IPS DF 4.7 (cell line): ENCODE data around the gene ADGRD2.

Experiments used
- DNase-seq: peaks from one replicate; pipeline ENCODE4 v3.0.0-alpha.2; 2013; ENCODE audit warnings: low spot score; ENCODE audit errors: extremely low read depth

Gene ADGRD2

DNA sequence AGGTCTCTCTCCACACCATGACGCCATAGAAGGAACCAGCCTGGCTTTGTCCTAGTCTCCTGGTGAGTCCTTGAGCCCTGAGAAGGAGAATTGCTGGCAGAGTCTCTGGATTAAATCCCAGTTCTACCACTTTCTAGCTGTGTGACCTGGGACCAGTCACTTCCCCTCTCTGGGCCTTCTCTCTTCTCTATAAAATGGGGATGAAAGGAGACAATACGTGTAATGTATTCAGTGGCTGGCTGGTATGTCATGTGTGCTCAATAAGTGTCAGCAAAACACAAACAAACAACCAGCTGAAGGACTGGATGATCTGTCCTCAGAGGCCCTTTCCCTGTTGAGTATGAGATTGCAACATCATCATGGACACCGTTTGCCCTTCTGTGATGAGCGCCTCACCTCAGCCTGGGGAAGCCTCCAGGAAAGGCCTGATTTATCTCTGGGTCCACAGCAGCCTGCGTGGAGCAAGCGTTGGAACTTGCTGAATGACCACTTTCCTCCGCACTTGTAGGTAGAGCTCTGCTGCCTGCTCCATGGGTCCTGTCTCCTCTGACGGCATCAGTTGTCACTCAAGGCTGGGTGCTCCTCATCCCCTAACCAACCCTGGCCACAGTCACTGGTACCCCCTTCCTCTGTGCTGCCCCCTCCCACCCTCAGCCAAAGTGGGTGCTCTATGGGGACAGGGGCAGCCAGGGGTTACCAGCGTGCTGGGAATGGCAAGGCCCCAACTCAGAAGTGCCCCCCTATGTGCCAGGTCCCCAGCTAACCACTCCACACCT lies 60.6 kb downstream of the ADGRD2 start:
- DNase-seq = no peak

DNA sequence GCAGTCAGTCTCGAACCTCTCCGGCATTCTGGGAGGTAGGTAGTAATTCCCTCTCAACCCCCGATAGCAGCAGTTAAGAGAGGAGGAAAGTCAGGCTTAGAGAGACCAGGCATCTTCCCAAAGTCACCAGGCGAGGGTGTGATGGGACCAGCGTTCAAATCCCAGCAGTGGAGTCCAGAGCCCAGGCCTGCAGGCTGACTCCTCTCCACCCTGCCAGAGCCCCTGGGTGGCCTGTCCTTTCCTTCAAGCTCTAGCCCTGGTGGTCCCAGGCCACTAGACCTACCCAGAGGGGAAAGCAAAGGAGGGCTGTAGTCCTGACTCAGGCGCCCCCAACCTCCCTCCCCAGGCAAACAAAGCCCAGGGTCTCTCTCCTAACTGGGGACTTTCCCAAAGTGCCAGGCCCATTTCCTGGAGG lies 61.2 kb downstream of the ADGRD2 start:
- DNase-seq = no peak

DNA sequence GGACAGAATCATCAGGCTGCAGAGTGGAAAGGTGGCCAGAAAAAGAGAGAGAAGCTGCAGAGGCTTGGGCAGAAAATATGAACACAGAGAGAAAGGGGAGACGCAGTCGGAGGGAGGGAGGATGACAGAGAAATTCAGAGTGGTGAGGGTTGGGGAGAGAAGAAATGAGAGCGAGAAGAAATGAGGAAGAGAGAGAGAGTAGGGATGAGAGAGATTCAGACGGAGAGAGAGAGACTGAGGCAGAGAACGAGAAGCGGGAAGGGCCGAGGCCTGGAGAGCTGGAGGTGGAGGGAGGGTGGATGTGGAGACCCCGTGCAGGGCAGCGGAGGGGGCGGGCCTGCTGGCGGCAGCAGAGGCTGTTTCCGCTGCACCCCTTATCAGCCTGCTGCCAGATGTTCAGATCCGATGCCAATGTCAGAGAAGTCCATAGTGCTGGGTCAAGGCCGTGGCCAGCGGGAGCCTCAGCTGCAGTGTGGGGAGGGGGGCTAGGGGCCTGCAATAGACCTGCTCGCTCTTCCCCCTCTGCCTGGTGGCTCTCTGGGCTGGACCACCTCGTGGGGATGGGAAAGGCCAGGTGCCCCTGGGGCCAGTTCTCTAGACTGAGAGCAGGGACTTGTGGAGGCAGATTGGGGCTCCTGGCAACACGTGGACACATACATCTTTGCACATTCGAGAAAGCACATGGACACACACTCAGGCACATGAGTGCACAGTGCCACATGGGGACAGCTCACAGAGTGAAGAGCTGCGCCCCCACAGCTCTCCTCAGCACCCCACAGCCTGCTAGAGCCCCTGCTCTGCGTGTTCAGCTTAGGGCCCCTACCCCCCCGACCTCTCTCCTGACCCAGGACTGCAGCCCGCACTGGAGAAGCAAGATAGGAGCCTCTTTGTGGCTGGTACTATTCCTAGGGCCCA lies 61.9 kb downstream of the ADGRD2 start:
- no peak for DNase-seq

DNA sequence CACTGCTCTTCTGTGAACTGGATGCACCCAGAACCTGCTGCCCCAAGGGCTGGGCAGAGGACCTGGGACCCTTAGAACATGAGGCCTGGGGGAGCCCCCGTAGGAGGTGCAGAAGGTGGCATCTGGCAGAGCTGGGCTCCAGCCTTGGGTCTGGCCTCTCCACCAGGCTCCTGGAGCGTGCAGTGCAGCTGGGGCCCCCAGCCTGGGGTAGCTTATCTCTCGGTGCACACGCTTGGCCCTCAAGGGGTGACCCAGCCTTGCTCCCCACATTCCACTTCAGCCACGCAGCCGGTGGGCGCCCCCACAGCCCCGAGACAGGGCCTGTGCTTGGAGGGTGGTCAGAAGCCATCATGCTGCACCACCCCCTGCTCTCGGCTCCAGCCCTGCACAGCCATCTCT lies 62.6 kb downstream of the ADGRD2 start:
- no peak for DNase-seq

DNA sequence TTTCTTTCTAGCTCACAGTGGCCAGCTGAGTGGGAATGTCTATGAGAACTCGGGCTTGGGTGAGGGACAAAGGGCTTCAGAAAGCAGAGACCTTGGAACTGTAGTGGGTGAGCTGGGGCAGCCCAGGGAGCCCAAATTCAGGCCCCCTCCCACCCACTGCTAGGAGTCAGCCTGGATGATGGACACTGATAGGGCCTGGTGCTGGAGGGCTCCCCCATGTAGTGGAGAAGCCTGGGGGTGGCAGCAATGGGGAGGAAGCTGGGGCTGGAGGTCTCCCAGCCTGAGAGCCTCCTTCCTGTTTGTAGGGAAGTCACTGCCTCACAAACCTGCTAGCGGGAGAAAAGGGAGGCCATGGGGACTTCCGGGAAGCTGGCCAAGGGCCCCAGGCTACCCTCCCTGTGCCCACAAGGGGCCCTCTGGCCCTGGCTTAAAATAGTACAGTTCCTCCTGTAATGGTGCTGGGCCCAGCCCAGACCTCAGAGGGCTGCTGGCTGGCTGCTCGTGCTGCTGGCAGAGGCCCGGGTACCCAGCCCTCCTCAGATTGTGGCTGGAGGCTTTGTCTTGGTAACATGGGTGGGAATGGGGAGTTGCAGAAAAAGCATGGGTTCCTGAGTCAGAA lies 63.2 kb downstream of the ADGRD2 start:
- DNase-seq = no peak

DNA sequence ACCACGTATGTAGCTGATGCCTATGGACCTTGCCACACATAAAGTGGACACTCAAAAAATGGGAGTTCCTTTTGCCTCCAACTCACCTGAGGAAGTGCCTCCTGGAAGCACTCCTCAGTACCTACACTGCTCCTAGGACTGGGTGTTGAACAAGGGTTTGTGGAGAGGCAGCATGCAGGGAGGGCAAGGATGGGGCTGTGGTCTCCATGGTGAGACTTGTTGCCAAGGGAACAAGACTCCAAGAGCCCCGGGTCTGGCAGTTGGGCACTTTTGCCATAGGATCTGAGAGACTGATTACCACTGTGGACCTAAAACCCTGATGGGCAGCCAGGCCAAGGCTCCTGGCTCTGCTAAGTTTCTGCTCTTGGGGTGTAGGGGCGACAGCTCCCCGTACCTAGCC lies 63.9 kb downstream of the ADGRD2 start:
- no peak for DNase-seq

DNA sequence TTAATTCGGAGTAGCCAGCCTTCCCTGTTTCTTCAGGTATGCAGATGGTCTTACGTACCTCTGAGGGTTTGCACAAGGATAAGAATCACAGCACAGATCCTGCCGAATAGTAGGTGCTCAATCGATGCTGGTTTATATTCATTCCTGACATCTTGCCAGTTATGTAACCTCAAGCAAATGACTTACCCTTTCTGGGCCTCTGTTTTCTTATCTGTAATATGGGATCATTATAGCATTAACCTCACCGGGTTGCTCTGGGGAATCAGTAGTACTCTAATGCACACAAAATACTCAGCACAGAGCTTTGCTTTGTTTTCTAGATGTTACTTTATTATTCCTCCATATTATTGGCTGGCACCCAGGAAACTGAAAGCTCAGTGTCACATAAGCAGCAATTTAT lies 64.6 kb downstream of the ADGRD2 start:
- DNase-seq = no peak

DNA sequence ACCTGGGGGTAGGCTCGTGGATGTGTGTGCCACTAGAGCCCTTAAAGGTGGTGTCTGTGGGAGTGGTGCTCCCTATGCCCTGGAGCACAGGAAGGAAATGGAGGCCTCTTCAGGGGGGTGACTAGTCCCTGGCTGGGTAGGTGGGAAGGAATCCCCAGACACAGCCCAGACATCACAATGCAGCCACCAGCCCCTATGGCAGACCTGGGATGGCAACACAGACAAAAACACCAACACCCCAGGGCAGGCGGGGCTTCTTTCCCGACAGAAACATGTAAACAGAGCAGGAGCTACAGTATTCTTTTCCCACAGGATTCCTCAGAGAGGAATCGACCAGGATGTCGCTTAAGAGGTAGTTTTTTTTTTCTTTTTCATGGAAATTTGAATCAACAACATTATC lies 67.3 kb downstream of the ADGRD2 start:
- no peak for DNase-seq

DNA sequence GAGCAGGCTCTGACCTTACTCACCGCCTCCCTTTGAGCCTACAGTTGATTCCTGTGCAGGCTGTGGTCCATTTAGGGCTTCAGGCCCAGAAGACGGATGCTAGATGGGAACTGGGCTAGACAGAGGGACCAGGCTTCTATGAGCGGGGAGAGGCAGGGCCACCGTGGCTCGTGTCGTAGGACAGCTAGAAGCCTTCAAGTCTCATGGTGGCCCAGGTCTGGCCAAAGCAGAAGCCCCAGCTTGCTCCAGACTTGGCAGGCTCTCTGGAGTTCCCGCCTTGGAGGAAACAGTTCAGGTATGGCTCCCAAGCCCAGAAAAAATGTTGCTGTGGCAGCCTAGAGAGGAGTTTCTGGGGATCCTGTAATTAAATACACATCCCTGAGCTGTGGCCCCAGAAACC lies 67.9 kb downstream of the ADGRD2 start:
- DNase-seq = no peak

DNA sequence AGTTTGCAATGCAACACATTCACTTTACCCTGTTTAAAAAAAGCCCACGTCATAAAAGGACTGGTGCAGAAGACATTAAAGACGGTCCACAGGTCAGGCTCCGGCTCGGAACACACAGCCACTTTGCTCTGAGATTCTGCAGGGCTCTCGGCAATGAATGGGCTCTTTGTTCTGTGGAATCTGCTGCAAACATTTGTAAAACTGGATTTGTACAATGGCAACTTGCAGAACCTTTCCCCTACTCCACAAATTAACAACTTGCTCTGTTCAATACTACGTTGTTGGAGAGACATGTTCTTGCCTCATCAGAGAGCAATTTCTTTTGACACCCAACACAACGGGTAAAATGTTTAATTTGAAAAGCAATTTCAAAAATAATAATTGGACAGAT lies 70.0 kb downstream of the ADGRD2 start:
- DNase-seq = no peak

DNA sequence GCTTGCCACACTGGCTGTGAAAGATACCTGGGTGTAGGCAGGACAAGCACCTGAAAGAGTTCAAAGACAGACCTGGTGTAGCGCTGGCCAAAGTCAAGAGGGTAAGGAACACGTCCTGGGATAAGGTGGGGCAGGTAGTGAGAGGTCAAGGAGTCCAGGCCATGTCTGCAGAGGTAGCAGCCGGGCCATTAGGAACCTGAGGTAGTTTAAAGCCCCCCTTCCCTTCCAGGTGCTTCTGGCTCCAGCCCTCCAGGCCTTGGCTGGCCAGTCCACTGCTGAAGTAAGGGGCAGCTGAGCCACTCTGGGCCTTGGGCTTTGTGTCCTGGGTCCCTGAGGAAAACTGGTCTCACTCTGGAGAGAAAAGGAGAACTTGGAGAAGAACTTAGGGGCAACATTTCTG lies 70.9 kb downstream of the ADGRD2 start:
- no peak for DNase-seq

DNA sequence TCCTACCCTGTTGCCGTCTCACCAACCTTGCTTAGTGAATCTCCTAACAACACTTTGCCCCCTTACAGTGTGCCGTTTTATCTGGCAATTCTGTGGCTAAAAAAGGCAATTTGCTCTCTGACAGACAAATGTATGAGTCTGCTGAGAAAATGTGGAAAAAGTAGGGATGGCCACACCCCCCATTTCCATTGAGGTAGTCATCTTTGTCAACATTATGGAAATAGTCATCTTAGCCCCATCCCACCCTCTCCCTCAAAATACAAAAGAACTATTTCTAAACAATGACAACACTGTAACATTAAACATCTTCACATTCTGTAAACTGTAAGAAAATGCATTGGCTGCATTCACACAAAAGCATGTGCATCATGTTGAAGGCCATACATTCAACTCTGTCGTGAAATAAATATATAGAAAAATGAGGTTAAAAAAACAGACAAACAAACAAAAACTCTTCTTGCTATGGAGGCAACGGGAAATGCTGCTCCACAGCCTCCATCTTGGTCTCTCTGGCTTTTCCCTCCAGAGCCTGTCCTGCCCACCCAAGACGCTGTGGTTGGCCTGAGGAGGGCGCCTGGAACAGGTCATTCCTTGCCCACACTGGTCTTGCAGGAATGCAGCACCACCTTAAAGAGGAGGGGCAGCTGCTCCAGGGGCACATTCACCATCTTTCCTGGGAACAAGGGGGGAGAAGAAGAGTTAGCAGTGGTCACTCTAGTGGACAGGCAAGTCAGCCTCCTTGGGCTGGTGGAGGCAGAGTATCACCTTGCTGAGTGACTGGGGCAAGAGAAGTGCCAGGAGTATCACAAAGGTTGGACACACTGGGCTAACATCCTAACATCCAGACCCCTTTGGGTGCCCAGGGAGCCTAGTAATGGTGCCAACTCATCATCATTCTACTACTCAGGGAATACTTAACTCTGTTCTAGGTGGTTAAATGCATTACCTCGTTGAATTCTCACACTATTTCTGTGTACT lies 72.2 kb downstream of the ADGRD2 start:
- DNase-seq = no peak

DNA sequence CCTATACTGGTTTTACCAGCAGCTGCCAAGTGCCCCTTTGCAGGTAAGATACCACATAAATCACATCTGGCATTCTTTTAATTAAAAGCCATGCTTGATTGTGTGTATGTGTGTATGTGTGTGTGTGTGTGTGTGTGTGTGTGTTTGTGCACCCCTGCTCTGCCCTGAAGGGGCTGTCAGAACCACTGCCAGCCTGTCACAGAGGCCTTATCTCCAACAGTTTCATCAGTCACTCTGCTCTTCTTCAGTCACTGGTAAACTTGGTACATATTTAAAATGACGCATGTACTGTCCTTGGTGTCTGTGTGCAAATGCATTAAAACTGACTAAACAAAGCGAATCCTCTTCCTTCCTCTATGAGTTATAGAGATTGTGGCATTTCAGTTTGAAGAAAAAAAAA lies 75.9 kb downstream of the ADGRD2 start:
- no peak for DNase-seq

DNA sequence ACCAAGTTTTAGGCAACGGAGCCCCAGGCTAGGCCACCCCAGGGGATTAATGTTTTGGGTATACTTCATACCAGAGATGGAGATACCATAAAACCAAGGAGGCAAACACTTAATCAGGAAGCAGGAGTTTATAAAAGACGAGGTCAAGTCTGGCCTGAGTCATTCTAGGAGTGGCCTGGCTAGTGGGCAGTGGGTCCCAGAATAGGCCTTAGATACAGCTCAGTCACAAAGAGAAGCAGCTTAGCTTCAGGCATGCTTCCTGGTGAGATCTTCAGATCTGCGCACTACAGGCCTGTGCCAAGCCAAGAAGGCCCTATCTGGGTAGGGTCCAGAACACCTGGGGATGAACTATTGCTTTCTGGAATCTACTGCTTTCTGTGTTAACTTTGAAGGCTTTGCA lies 77.5 kb downstream of the ADGRD2 start:
- no peak for DNase-seq
